ACHN (cell line): ENCODE results near the gene POLR3H.

Source experiments
- DNase-seq: peaks from one replicate; pipeline ENCODE4 v3.0.0-alpha.2; 2015
- in situ Hi-C: cut with HindIII; loops from 2 replicates; pipeline ENCODE4 v1.10.0; 2017; ENCODE audit warnings: low sequenced_read_pairs, low pct_ligation_motif_present, low pct_unique_long_range_greater_than_20kb

POLR3H gene

GRCh38 chr22:41525450-41526225, 18.6 kb downstream of the POLR3H start:
- in situ Hi-C loops: no loop called here
- DNase-seq: no peak

GRCh38 chr22:41524809-41525449, 19.3 kb downstream of the POLR3H start:
- in situ Hi-C loops: no loop called here
- no peak for DNase-seq

- no peak for DNase-seq
- in situ Hi-C loops: no loop called here
Measured at GRCh38 chr22:41524251-41524661, 20.0 kb downstream of the POLR3H start.

GRCh38 chr22:41523464-41524221, 20.6 kb downstream of the POLR3H start:
- in situ Hi-C loops: no loop called here
- DNase-seq: no peak

- no peak for DNase-seq
- in situ Hi-C loops: no loop called here
Measured at GRCh38 chr22:41522813-41523212, 21.5 kb downstream of the POLR3H start.

- in situ Hi-C loops: no loop called here
Measured at GRCh38 chr22:41521126-41521525, 23.1 kb downstream of the POLR3H start.

GRCh38 chr22:41518048-41518347, 26.3 kb downstream of the POLR3H start:
- DNase-seq: no peak
- in situ Hi-C loops: no loop called here

More at GRCh38 chr22:41521126-41521525, 23.1 kb downstream of the POLR3H start:
- no peak for DNase-seq

GRCh38 chr22:41517172-41518047, 26.9 kb downstream of the POLR3H start:
- DNase-seq: peak; percentile 53
- in situ Hi-C loops: no loop called here

- in situ Hi-C loops: no loop called here
- no peak for DNase-seq
Measured at GRCh38 chr22:41516462-41516861, 27.8 kb downstream of the POLR3H start.

GRCh38 chr22:41513391-41513790, 30.9 kb downstream of the POLR3H start:
- DNase-seq: no peak
- in situ Hi-C loops: no loop called here

GRCh38 chr22:41512421-41513194, 31.7 kb downstream of the POLR3H start:
- in situ Hi-C loops: no loop called here
- DNase-seq: peak; percentile 44

GRCh38 chr22:41511521-41511968, 32.7 kb downstream of the POLR3H start:
- DNase-seq: no peak
- in situ Hi-C loops: no loop called here

GRCh38 chr22:41508770-41509170, 35.5 kb downstream of the POLR3H start:
- in situ Hi-C loops: no loop called here
- no peak for DNase-seq

GRCh38 chr22:41507330-41508063, 36.8 kb downstream of the POLR3H start:
- in situ Hi-C loops: no loop called here
- DNase-seq: no peak

- no peak for DNase-seq
- in situ Hi-C loops: no loop called here
Measured at GRCh38 chr22:41505511-41506220, 38.6 kb downstream of the POLR3H start.

- DNase-seq: no peak
- in situ Hi-C loops: no loop called here
Measured at GRCh38 chr22:41504816-41505215, 39.5 kb downstream of the POLR3H start.

GRCh38 chr22:41504397-41504796, 39.9 kb downstream of the POLR3H start:
- in situ Hi-C loops: no loop called here
- no peak for DNase-seq
